Activated T-cell treated with anti-CD3 and anti-CD28 coated beads for 48 hours (primary cell): ENCODE results near the gene TMEM178B.
"Not testable (repeated sequence)": the region's sequence is repeated elsewhere in the genome, so short reads cannot be mapped to it uniquely, and the experiment has no call there.

Experiments
- DNase-seq: peaks from one replicate; pipeline ENCODE4 v3.0.0-alpha.2; 2020; ENCODE audit warnings: low read depth

Gene TMEM178B

DNA sequence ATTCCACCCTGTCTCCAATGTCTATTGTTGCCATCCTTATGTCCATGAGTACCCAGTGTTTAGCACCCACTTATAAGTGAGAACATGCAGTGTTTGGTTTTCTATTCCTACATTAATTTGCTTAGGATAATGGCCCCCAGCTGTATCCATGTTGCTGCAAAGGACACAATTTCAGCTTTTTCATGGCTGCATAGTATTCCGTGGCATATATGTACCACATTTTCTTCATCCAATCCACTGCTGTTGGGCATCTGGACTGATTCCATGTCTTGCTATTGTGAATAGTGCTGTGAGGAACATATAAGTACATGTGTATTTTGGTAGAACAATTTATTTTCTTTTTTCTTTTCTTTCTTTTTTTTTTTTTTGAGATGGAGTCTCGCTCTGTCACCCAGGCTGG lies 68.2 kb downstream of the TMEM178B start:
- no peak for DNase-seq

DNA sequence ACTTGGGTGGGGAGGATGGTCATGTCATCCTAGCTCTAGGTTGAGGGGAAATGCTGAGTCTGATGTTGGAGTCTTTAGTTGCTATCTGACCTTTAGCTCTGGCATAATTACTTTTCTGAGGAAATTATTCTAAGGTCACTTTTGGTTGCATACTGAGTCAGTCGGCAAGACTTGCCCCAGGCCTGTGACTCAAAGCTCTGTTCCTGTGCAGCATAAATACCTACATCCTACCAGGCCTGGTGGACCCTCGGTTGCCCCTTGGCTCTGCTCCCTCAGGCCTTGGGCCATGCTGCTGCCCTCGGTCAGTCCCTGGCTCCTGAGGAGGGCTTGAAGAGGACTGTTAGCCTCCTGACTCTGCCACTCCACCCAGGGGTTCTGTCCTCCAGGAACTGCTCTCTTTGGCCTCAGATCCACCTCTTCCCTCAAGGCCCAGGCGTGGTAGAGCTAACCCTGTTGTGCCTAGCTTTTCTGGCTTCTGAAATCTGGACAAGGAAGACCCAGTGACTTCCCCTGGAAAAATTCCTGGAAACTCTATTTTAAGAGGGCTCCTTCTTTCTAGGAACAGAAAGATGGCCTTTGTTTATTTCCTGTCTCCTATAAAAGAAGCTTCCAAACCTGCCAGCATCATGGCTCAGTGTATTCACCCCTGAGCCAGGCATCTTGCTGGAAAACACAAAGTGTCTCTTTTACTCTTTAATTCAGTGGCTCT lies 71.2 kb downstream of the TMEM178B start:
- DNase-seq = no peak

DNA sequence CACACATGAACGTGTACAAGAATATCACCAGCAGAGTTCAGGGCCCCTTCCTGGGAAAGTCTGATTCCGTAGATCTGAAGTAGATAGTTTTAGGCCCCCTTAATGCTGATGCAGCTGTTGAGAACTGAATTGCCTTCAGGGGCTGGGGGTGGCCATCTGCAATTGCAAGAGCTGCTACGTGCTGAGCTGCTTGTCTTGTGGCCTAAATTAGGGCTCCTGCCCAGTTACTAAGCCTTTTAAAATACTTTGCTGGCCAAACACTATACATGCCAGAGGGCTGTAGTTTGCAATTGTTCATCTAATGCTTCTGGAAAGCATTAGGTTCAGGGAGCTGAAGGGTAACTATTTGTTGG lies 71.7 kb downstream of the TMEM178B start:
- no peak for DNase-seq

DNA sequence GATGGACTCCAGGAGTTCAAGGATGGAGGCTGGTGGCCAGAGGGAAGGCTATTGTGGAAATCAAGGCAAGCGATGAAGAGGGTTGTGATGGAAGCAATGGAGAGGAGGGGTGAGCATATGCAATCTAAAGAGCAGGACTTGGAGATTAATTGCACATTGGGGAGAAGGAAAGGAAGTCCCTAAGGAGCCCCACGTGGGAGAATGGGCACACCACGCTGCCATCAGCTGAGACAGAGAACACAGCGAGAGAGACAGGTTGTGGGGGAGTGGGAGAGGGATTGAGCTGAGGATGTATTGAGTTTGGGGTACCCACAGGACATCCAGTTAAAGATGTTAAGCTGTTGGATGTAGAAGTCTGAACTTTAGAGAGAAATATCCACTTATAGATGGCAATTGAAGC lies 73.6 kb downstream of the TMEM178B start:
- DNase-seq = no peak

DNA sequence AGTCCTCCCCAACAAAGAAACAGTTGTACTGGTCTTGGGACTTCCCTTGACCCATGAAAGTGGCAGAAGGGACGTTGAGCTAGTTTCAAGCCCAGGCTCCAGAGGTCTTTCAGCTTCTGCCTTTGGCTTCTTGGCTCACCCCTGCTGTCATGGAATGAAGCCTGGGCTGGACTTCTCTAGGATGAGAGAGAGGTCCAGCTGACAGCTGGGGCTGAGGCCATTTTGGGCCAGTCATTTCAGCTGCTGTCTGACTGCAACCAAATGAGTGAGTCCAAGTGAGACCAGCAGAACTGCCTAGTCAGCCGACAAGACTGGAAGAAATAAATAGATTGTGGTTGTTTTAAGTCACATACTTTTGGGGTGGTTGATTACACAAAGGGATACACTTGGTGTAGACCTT lies 76.6 kb downstream of the TMEM178B start:
- DNase-seq = no peak

DNA sequence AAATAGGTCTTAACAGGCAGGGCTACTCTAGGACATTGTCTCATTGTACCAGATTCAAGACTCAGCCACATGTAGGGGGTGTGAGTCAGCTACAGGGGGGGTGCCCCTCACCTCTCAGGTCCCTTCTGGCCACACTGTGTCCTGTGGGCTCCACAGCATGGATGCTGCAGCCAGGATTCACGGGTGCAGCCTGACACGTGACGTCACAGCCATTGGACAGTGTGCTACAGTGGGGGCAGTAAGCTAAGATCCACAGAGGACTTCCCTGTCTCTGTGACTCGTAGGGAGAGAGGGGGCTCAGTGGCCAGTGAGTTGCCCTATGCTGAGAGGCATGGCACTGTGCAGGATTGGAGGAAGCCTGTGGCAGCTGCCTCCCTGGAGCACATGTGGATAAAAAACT lies 77.9 kb downstream of the TMEM178B start:
- no peak for DNase-seq

DNA sequence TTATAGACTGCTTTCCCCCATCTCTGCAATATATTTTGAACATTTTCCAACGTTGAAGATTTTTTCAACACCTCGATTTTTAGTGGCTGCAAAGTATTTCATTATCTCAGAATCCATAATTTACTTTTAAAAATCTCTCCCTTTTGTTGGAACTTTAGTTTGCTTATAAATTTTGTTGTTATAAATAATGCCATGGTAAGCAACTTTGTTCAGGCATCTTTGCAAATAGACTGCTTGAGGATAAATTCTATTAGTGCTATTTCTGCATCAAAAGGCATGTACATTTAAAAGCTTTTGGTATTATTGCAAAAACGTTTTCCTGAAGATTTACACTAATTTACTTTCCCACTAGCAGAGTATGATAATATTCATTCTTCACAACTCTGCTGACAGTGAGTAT lies 79.4 kb downstream of the TMEM178B start:
- no peak for DNase-seq

DNA sequence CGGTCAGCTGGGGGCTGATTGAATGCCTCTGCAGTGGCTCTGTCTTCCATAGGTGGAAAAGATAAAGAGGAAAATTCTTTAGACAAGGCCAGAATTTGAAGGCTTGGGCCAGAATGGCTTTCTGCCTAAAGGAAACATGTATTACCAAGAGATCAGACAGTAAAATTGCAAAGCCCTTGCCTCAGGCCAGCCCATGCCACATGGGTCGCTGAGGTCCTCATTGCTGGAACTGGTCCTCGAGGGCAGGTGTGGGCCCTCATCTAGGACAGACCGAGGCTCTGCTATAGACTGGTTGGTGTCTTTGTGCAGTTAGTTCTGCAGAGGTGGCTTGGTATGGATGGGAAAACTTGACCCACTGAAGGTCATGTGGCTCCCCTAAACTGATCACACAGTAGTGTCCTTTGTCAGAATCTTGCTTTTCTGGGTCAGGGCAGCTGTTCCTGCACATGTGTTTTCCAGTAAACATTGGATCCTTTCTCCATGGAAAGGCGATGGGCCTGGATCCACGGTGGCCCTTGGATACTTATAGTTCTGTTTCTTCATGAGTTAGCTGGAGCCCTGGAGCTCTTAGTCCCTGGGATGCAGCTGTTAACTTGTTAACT lies 80.4 kb downstream of the TMEM178B start:
- no peak for DNase-seq

DNA sequence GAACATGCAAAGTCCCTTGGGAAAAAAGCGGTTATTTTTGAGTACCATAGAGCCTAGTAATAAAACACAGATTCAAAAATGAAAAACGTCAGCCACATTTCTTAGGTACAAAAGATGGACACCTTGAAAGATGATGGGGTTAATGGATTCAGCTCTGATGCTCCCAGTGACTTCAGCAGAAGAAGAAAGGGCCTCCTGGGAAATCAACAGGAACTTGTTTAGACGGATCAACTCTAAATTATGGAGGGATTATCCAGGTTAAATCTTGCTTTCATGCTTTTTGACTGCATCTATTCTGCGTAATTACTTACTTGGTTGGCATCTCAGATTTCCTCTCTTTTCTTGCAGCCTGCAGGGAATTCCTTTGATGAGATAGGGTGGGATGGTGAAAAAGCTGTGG lies 82.5 kb downstream of the TMEM178B start:
- no peak for DNase-seq

DNA sequence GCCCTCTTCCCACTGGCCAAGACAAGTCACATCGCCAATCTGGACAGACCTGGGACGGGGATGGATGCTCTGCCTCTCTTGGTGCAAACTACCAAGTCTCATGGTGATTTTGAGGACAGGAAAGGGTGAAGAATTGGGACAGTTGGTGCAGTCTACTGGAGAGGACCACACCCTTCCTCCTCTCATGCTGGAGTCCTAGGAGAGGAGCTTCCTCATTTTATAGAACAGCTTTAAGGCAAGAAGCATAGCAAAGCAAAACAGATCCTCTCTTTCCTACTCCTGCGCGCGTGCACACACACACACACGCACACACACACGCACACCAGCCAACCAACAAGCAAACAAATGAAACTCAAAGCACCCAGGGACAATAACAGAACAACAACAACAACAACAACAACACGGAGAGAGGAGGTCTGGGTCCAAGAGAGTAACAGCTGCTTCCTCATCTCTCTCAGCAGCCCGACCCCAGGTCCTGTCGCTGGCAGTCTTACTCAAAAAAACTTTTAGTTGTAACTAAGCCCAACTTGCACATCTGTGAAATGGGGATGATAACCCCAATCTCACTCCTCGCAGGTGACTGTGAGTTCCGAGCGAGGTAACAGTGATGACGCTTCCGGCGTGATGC lies 83.4 kb downstream of the TMEM178B start:
- no peak for DNase-seq

DNA sequence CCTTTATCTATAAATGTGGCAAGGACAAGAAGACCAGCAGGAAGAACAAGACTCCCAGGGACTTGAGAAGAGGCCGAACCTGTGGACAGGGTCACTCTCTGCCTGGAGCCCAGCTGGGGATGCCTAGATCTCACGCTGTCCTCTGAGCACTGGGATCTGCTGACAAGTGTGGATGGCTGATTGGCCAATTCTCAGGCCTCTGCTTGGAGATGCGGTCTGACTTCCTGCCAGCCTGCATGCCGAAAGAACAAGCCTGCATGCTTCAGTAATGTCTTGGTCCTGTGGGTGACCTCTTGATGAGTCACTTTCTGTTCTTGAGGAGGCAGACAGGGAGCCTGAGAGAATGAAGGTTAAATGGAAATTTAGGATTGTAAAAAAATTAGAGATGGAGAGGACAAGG lies 84.7 kb downstream of the TMEM178B start:
- DNase-seq = no peak

DNA sequence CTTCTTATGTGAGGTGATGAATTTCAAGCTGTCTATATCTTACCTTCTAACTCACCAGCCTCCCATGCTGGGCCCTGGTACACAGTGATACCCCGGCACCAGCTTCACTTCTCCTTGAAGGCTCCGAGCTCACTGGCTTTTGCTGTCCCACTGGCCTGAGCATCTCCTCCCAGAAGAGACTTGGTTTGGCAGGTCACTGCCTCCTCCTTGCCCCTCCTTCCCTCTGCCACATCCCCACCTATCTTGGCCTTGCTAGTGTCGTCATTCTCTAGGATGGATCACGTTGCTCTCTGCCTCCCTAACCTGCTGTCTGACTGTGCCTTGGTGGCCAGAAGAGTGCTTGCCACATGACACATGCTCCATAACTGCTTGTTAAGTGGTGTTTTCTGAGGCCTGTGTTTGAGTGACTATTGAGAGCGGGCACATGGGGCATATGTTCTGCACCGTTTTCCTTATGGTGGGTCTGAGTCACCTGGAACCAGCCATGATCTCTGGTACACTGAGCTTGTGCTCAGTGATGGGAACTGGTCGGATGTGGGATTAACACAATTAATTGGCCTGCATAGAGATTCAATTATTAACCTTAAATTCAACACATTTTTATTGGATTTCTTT lies 86.5 kb downstream of the TMEM178B start:
- no peak for DNase-seq

DNA sequence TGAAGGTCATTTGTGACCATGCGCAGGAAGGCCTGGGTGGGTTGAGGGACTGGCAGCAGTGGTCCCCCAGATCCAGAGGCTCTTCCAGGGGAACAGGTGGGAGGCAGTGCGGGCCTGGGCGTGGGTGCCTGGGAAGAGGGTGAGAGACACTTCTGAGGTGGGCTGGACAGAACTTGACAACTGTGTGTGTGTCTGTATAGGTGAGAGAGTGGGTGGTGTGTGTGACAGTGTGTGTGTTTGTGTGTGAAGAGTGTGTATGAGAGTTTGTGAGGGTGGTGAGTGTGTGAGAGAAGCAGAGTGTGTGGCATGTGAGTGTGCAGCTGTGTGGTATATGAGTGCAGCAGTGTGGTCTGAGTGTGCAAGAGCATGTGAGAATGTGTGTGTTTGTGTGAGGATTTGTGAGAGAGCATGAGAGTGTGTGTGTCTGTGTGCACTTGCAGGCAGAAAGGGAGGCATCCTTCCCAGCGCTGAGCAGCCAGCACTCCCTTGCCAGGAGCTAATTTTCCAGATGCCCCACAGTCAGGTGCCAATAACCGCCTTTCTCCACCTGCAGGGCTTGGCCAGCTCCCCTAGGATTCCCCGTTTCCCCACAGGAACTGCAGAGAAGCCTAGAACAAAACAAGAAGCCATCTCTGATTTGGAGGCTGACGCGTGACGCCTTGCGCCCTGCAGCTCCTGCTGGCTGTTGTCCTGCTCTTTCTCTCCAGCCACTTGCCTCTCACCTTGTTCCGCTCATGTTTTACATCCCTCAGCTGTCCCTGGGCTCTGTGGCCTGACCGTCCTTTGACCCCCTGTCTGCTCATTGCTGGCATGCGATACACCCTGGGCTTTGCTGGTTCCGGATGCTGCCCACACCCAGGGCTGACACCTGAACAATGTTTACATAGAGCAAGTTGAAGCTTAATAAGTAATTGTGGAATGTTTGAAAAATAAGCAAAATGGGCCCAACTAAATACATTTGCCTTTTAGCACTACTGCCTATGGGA lies 88.0 kb downstream of the TMEM178B start:
- no peak for DNase-seq

DNA sequence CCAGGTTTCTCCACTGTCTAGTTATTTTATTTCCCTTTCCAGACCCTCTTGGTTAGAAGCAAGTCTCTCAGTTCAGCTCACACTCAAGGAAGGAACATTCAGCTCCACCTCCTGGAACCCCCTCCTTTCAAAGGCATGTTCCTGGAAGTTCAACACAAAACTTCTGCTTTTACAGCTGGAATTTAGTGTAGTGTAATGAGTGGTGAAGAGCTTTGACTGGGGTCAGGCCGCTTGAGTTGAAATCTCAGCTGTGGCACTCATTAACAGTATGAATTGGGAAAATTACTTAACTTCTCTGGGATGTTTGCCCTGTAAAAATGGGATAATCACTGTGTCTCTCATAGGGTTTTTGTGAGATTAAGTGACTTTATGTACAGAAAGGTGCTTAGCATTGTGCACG lies 91.7 kb downstream of the TMEM178B start:
- no peak for DNase-seq

DNA sequence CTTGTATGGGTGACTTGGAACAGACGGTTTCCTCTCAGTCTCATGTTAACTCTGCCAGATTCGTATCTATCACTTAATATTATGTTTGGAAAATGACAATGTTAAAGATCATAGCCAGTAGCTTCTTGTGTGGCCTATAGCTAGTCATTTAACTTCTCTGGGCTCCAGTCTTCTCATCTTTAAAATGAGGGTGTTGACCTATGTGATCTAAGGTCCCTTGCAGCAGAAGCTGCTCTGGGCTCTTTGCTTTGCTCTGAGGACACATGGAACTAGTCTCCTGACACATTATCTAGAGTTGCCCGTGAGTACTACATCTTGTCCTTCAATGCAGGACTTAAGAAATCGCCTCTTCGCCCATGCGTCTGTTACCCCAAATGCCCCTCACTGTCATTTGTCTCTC lies 93.1 kb downstream of the TMEM178B start:
- DNase-seq = no peak

DNA sequence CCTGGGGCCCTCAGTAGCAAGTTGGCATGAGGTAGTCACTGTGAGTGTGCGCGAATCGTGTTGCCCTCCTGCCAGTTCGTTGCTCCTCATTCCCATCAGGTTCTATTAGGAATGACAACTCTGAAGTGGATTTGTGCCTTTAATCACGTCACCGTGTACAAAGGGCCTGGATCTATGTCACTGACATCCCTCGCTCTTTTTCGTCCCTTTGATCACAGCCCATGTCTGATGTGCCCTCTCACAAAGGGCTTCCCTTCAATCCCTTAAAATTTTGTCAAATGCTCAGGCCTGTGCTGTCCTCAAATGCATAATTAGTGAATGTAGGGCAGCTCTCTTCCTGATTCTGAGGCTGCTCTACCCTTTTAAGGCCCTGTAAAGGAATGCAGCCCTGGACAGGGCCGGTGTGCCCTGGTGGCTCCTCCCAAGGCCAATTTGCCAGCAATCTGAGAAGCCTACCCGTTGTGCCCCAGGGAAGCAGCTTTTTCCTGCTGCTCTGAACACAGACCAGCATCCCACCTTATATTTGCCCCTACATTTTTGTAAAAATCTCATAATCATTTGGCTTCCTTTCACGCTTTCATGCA lies 93.6 kb downstream of the TMEM178B start:
- DNase-seq = no peak

DNA sequence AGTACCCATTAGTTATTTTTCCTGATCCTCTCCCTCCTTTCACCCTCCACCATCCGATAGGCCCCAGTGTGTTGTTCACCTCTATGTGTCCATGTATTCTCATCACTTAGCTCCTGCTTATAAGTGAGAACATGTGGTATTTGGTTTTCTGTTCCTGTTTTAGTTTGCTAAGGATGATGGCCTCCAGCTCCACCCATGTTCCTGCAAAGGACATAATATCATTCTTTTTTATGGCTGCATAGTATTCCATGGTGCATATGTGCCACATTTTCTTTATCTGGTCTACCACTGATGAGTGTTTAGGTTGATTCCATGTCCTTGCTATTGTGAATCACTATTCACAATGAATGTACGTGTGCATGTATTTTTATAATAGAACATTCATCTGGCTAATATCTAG lies 95.3 kb downstream of the TMEM178B start:
- DNase-seq = not testable (repeated sequence)

DNA sequence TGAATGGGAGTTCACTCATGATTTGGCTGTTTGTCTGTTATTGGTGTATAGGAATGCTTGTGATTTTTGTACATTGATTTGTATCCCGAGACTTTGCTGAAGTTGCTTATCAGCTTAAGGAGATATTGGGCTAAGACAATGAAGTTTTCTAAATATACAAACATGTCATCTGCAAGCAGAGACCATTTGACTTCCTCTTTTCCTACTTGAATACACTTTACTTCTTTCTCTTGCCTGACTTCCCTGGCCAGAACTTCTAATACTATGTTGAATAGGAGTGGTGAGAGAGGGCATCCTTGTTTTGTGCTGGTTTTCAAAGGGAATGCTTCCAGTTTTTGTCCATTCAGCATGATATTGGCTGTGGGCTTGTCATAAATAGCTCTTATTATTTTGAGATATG lies 101.9 kb downstream of the TMEM178B start:
- not testable (repeated sequence) for DNase-seq

DNA sequence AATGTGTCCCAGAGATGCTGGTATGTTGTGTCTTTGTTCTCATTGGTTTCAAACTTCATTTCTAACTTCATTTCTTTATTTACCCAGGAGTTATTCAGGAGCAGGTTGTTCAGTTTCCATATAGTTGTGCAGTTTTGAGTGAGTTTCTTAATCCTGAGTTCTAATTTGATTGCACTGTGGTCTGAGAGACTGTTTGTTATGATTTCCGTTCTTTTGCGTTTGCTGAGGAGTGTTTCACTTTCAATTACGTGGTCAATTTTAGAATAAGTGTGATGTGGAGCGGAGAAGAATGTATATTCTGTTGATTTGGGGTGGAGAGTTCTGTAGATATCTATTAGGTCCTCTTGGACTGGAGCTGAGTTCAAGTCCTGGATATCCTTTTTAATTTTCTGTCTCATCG lies 103.3 kb downstream of the TMEM178B start:
- DNase-seq = not testable (repeated sequence)

DNA sequence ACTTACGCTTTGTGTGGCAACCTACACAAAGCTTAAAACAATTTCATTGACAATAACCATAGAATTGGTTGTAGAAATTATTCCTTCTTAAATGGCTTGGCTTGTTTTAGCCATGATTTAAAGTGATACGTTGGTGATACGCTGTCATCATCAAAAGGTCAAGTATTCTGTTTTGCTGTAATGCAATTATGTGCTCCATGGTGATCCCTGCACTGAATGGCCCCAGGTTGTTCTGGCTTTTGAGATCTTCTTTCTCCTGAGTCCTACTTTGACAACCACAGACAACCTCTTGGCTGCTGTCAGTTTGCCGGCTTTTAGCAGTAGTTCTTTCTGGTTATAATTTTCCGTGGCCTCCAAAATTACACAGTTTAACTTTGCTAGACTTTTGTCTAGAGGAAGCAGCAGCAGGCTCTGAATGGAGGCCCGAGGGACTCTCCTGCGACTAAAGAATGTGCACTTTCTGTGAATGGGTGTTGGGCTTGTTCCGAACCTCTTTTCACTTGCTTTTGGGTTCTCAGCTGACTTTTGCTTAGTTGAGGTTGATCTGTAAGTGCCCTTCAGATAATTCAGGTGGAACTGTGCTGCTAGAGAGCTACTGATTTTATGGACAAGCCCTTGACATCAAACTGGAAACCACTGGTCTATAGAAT lies 104.7 kb downstream of the TMEM178B start:
- DNase-seq = no peak

DNA sequence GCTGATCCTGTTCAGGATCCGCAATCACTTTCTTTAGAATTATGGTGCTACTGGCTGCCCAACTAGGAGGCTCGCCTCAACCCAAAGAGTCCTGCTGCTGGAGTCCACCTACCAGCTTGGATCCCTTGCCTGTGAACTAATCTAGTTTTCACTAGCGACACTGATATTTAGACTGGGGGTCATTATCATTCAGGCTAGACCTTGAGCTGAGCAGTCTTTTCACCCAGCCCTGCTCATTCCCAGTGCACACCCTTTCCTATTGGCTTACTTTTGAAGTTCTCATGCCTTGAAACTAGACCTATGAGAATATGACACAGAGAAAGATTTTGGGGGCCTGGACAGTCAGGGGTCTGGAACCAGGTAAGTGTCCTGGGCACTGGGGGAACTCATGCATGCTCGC lies 107.9 kb downstream of the TMEM178B start:
- DNase-seq = no peak
